Progenitor cell of endocrine pancreas (in vitro differentiated cells): ENCODE measurements around the gene TPX2. TPM values are rescaled to one million over a fixed set of nuclear protein-coding genes. Genes with fewer than 3 reads are reported as not detected.
A peak's percentile ranks its signal among the peaks of the same experiment; 100 is the strongest.

ENCODE experiments used
- DNase-seq: peaks from one replicate; pipeline ENCODE4 v3.0.0; 2021; ENCODE audit warnings: low spot score; ENCODE audit not compliant: unreplicated experiment
- H3K27ac Mint-ChIP-seq: 2 replicates; pipeline ENCODE4 v1.8.0; 2021; ENCODE audit warnings: mild to moderate bottlenecking, moderate library complexity, mixed read lengths
- H3K27me3 Mint-ChIP-seq: 2 replicates; pipeline ENCODE4 v1.8.0; 2021; ENCODE audit warnings: mixed read lengths
- H3K36me3 Mint-ChIP-seq: 2 replicates; pipeline ENCODE4 v1.8.0; 2022; ENCODE audit warnings: mixed read lengths; ENCODE audit not compliant: insufficient read depth
- H3K4me1 Mint-ChIP-seq: 2 replicates; pipeline ENCODE4 v1.8.0; 2021; ENCODE audit warnings: low read depth, mixed read lengths
- H3K4me3 Mint-ChIP-seq: 2 replicates; pipeline ENCODE4 v1.8.0; 2021; ENCODE audit warnings: low read depth, mild to moderate bottlenecking, moderate library complexity, mixed read lengths
- H3K9me3 Mint-ChIP-seq: 2 replicates; pipeline ENCODE4 v1.8.0; 2021; ENCODE audit warnings: low read depth, mixed read lengths
- CTCF ChIP-seq: fragments of 200-600 bp; sonication (generic); IDR thresholded peaks from one replicate; pipeline ENCODE4 v1.5.0; 2021; ENCODE audit warnings: antibody characterized with exemption, mild to moderate bottlenecking; ENCODE audit not compliant: unreplicated experiment
- total RNA-seq: library from RNA; stranded (reverse); gene quantifications from 2 replicates; pipeline ENCODE4 v1.2.1, GENCODE V29; 2021

TPX2 gene
- total RNA-seq, 1 donor from 2014 or later: 77.0 TPM

GRCh38 chr20:31717478-31718201 lies 21.4 kb upstream of the TPX2 start:
- H3K4me1 Mint-ChIP-seq: peaks cover 73% of the 10 kb centered on the region
- DNase-seq: no peak
- no peaks in the 10 kb centered on the region for H3K27me3 Mint-ChIP-seq
- no peaks in the 10 kb centered on the region for H3K9me3 Mint-ChIP-seq
- peak overlapping the region; percentile 56 for H3K4me3 Mint-ChIP-seq
- H3K36me3 Mint-ChIP-seq: peaks cover 45% of the 10 kb centered on the region
- TF ChIP-seq CTCF: no peak
- H3K27ac Mint-ChIP-seq: peak overlapping the region; percentile 73

- no peak for DNase-seq
- H3K4me1 Mint-ChIP-seq: peaks cover 63% of the 10 kb centered on the region
- peak overlapping the region; percentile 82 for H3K4me3 Mint-ChIP-seq
- H3K36me3 Mint-ChIP-seq: peaks cover 34% of the 10 kb centered on the region
- no peaks in the 10 kb centered on the region for H3K27me3 Mint-ChIP-seq
- H3K9me3 Mint-ChIP-seq: no peaks in the 10 kb centered on the region
- peak overlapping the region; percentile 97 for H3K27ac Mint-ChIP-seq
- TF ChIP-seq CTCF: no peak
Observed at GRCh38 chr20:31718952-31719643, 20.0 kb upstream of the TPX2 start.

GRCh38 chr20:31719644-31720485 lies 19.2 kb upstream of the TPX2 start:
- Mint-ChIP-seq H3K27ac (peak overlapping the region; percentile 97), H3K36me3 (peaks cover 29% of the 10 kb centered on the region), H3K27me3 (no peaks in the 10 kb centered on the region), H3K4me1 (peaks cover 63% of the 10 kb centered on the region), H3K4me3 (peak overlapping the region; percentile 82), H3K9me3 (no peaks in the 10 kb centered on the region)
- TF ChIP-seq CTCF: no peak
- DNase-seq: peak; percentile 26

- Mint-ChIP-seq H3K27ac (peak overlapping the region; percentile 97), H3K36me3 (peaks cover 25% of the 10 kb centered on the region)
Observed at GRCh38 chr20:31720486-31721407, 18.3 kb upstream of the TPX2 start.

More at GRCh38 chr20:31720486-31721407, 18.3 kb upstream of the TPX2 start:
- no peaks in the 10 kb centered on the region for H3K27me3 Mint-ChIP-seq
- peaks cover 60% of the 10 kb centered on the region for H3K4me1 Mint-ChIP-seq
- H3K9me3 Mint-ChIP-seq: no peaks in the 10 kb centered on the region
- TF ChIP-seq CTCF: no peak
- peak overlapping the region; percentile 82 for H3K4me3 Mint-ChIP-seq
- DNase-seq: no peak
